HUES64 (cell line): ENCODE data around the gene MTMR3. TPM values are rescaled to one million over a fixed set of nuclear protein-coding genes. Genes with fewer than 3 reads are reported as not detected.
A peak's percentile ranks its signal among the peaks of the same experiment; 100 is the strongest.
"Not testable (repeated sequence)": the region's sequence is repeated elsewhere in the genome, so short reads cannot be mapped to it uniquely, and the experiment has no call there.

Source experiments
- H3K27ac ChIP-seq: 2 replicates; pipeline ENCODE4 v1.7.0; 2013; ENCODE audit warnings: low read depth, low read length, inconsistent platforms
- H3K27me3 ChIP-seq: 2 replicates; pipeline ENCODE4 v1.6.1; 2013; ENCODE audit warnings: mild to moderate bottlenecking, low read length; ENCODE audit not compliant: insufficient read depth
- H3K36me3 ChIP-seq: 2 replicates; pipeline ENCODE4 v1.6.1; 2013; ENCODE audit warnings: mild to moderate bottlenecking, low read length; ENCODE audit not compliant: insufficient read depth
- H3K4me1 ChIP-seq: 2 replicates; pipeline ENCODE4 v1.6.1; 2013; ENCODE audit warnings: mild to moderate bottlenecking, low read length, moderate library complexity; ENCODE audit not compliant: insufficient read depth
- H3K4me3 ChIP-seq: 2 replicates; pipeline ENCODE4 v1.5.1; 2013; ENCODE audit warnings: mild to moderate bottlenecking, low read length, moderate library complexity
- H3K9ac ChIP-seq: 2 replicates; pipeline ENCODE4 v1.6.1; 2013; ENCODE audit warnings: mild to moderate bottlenecking, low read depth, low read length
- H3K9me3 ChIP-seq: 2 replicates; pipeline ENCODE4 v1.6.1; 2013; ENCODE audit warnings: low read depth, low read length; ENCODE audit not compliant: insufficient read depth
- WGBS: fragments of 150-250, 120-280 bp; methylation state at CpG from one replicate; pipeline ENCODE4 v1.1.7; 2013; ENCODE audit warnings: missing lambda C conversion rate; 5-methylcytosine and 5-hydroxymethylcytosine counted together
- polyA plus RNA-seq, 2 experiments: library from polyadenylated mRNA; stranded (reverse); fragments of 50-300 nt; gene quantifications; one replicate each; pipeline ENCODE4 v1.2.3, GENCODE V29; 2013

MTMR3 gene
- polyA plus RNA-seq (2013, experiment 1 of 2), result 9.9 TPM
- polyA plus RNA-seq (2013, experiment 2 of 2), result 9.1 TPM

DNA sequence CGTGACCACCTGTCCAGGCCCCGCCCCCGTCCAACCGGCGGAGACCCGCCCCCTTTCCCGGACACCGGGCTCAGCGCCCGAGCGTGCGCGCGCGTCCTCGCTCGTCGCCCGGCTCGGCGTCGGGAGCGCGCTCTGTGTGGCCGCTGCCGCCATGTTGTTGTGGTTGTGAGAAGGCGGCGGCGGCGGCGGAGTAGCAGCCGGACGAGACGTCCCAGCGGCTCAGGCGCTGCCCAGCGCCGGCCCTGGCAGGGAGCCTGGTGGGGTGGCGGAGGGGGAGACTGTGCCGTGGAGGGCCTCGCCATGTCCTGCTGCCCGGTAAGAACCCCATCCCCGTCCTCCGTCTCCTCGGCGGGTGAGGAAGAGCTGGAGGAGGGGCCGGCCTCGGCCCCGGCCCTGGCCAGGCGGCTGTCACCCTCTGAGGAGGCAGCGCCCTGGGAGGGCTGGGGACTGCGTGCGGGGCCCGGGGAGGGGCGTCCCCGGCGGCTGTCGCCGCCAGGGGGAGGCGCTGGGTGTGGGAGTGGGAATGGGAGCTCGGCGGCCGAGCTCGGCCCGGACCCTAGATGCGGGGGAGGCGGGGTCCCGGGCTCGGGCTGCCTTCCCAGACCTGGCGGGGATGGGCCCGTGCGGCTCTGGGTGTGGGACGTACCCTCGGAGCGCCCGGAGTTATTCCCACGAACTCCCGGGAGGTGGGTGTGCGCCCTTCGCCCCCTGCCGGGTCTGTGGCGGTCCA lies at the start of gene MTMR3:
MTMR3 (plus strand) TSS at position 130 of the 730 bp plus-strand sequence. CDS start 87,886 bp downstream, outside the sequence.
- Histone ChIP-seq H3K27ac (peak within 1 kb of the TSS; percentile 91; the same call in 1 of the 2 replicates), H3K36me3 (no peaks in the 10 kb centered on the region), H3K9me3 (no peaks in the 10 kb centered on the region), H3K4me3 (peak within 1 kb of the TSS; percentile 91), H3K4me1 (peaks cover 13% of the 10 kb centered on the region; the same call in 1 of the 2 replicates), H3K9ac (peak within 1 kb of the TSS; percentile 88), H3K27me3 (no peaks in the 10 kb centered on the region)
- WGBS, result under 1% methylated on average over 82 of the region's 82 CpGs

DNA sequence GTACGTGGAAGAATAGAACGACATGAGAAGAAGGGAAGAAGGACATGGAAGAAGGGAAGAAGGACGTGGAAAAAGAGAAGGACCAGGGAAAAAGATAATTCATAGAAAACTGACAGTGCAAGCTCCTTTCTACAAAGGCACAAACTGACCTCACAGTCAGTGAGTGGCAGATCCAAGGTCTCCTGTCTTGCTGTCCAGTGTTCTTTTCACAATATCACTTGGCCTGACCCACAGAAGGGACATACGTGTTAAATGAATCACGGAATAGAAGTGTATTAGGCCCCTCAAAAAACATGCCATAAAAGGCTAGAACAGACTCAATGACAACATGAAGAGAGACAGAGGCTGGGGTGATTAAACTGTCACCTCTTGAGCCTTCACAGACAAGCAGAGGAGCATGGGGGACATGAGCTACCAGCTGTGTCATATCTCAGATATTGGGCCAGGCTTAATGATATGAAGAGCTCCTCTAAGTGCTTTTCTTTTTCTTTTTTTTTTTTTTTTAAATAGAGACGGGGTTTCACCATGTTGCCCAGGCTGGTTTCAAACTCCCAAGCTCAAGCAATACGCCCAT lies 49.5 kb upstream of the MTMR3 start:
- Histone ChIP-seq H3K36me3 (peaks cover 24% of the 10 kb centered on the region), H3K4me1 (no peaks in the 10 kb centered on the region)

DNA sequence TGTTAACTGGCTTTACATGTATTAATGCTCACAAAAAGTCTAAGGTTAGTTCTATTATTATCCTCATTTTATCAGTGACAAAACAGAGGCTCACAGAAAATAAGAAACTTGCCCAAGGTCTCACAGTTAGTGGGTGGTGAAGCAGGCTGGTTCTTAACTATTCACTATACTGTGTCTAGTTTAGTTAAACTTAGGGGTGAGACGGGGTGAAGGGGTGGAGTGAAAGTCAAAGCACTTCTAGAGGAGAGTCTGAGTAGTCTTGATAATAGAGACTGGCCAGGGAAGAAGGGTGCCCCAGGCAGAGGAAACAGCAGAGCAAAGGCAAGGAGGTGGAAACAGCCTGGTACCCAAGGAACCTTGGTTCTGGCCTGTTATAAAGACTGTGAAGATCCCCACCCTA lies 48.9 kb upstream of the MTMR3 start:
- no peak overlapping the region for H3K9ac ChIP-seq
- H3K4me3 ChIP-seq, result no peak overlapping the region
- peaks cover 24% of the 10 kb centered on the region for H3K36me3 ChIP-seq
- no peaks in the 10 kb centered on the region for H3K4me1 ChIP-seq
- 92% methylated on average over 1 of the region's 1 CpG for WGBS
- H3K9me3 ChIP-seq, result no peaks in the 10 kb centered on the region
- no peaks in the 10 kb centered on the region for H3K27me3 ChIP-seq
- H3K27ac ChIP-seq, result no peak overlapping the region

More for the DNA sequence above, 49.5 kb upstream of the MTMR3 start:
- Histone ChIP-seq H3K9me3 (no peaks in the 10 kb centered on the region), H3K4me3 (no peak overlapping the region), H3K27ac (no peak overlapping the region), H3K27me3 (no peaks in the 10 kb centered on the region), H3K9ac (no peak overlapping the region)
- WGBS, result 83% methylated on average over 6 of the region's 7 CpGs

DNA sequence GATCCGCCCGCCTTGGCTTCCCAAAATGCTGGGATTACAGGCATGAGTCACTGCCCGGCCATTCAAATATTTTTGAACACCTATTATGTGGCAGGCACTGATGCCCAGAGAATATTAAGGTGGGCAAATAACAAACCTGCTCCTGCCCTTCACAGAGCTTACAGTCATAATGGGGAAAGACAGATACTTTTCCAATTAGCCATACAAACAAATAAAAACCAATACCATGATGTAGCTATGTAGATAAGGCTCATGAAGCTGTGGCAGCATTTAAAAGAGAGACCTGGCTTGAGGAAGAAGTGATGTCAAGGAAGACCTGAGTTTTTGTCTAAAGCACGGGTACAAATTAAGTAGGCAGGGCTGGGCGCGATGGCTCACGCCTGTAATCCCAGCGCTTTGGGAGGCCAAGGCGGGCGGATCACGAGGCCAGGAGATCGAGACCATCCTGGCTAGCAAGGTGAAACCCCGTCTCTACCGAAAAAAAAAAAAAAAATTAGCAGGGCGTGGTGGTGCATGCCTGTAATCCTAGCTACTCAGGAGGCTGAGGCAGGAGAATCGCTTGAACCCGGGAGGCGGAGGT lies 46.1 kb upstream of the MTMR3 start:
- not testable (repeated sequence) for H3K27me3 ChIP-seq, H3K27ac ChIP-seq, H3K4me1 ChIP-seq, H3K9me3 ChIP-seq, H3K9ac ChIP-seq
- peak overlapping the region; percentile 79; the same call in 1 of the 2 replicates for H3K4me3 ChIP-seq
- 95% methylated on average over 18 of the region's 18 CpGs for WGBS
- peaks cover 11% of the 10 kb centered on the region for H3K36me3 ChIP-seq

DNA sequence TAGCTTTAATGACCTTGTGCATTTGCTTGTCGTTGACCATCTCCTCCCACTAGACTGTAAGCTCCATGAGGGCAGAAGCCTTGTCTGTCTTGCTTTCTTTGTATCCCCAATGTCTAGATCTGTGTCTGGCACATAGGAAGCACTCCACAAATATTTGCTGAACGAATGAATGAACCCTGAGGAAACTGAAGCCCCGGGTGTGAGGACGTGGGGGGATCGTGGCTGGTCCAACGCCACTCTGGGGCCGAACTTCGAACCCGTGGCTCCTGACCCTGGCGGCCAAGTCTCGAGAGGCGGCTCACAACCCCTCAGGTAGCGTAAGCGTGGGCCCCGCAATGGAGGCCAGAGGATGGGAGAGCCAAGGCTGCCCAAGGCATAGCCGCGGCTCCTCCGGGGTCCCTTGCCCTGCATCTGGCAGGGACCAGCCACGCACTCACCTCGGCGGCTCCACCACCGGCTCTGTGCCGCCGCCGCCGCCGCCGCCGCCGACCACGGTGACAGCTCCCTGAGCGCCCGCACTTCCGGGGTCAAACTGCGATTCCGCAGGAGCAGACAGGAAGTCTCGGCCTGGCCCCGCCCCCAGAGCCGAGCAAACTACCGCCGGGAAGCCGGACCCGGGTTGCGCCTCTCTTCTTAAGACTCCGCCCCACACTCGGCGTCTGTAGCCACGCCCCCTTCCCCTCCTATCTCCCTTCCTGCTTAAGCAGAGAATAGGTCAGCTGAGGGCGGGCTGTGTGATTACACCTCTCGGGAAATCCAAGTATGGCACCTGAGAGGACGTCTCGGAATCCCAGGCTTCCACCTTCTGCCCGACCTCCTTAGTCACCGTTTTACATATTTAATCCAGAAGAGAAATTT lies 45.0 kb upstream of the MTMR3 start, which contains the start of gene ASCC2:
ASCC2 (minus strand) TSS at position 534 of the 858 bp plus-strand sequence. CDS start 5,949 bp downstream, outside the sequence.
- H3K27ac ChIP-seq, result peak within 1 kb of the TSS; percentile 33; the same call in 1 of the 2 replicates
- no peaks in the 10 kb centered on the region for H3K9me3 ChIP-seq
- peaks cover 6% of the 10 kb centered on the region; the same call in 1 of the 2 replicates for H3K4me1 ChIP-seq
- WGBS, result 1% methylated on average over 54 of the region's 54 CpGs
- peak within 1 kb of the TSS; percentile 47 for H3K9ac ChIP-seq
- H3K36me3 ChIP-seq, result peaks cover 6% of the 10 kb centered on the region
- H3K27me3 ChIP-seq, result no peaks in the 10 kb centered on the region
- H3K4me3 ChIP-seq, result peak within 1 kb of the TSS; percentile 79

DNA sequence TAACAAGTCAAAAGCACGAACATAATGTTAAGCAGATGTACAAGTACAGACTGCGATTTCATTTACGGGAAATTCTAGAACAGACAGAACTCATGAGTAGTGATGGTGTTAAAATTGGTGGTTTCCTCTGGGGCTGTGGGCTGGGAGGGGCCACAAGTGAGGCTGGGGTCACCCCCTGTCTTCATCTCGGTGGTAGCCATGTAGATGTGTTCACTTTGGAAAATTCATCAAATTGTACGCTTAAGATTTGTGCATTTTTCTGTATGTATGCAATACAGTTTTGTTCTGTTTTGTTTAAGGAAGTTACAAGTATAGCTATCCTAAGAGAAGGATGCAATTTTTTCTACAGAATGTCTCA lies 44.4 kb upstream of the MTMR3 start:
- Histone ChIP-seq H3K27me3 (no peaks in the 10 kb centered on the region), H3K4me1 (peaks cover 6% of the 10 kb centered on the region; the same call in 1 of the 2 replicates), H3K9ac (peak overlapping the region; percentile 47; the same call in 1 of the 2 replicates), H3K4me3 (peak overlapping the region; percentile 79), H3K9me3 (no peaks in the 10 kb centered on the region), H3K36me3 (no peaks in the 10 kb centered on the region; the same call in 1 of the 2 replicates), H3K27ac (peak overlapping the region; percentile 33; the same call in 1 of the 2 replicates)
- 87% methylated on average over 5 of the region's 5 CpGs for WGBS

DNA sequence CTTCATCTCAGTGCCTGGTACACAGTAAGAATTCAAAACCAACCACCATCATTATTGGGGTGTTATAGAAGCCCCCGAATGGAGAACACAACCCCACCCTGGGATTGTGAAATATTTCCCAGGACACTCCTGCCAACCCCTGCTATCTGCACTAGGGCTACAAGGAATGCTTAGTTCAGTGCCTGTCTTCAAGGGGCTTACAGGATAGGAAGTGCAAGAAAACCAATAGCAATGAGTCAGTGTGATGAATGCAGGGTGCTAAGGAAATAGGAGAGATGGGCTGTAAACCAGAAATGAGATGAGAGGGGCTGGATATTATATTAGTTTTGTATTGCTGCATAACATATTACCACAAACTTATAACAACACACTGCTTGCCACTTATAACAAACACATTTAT lies 43.9 kb upstream of the MTMR3 start:
- no peaks in the 10 kb centered on the region for H3K9me3 ChIP-seq
- WGBS, result 91% methylated on average over 1 of the region's 1 CpG
- no peak overlapping the region for H3K9ac ChIP-seq
- H3K36me3 ChIP-seq, result no peaks in the 10 kb centered on the region
- no peak overlapping the region for H3K27ac ChIP-seq
- H3K4me1 ChIP-seq, result peaks cover 6% of the 10 kb centered on the region; the same call in 1 of the 2 replicates
- no peaks in the 10 kb centered on the region for H3K27me3 ChIP-seq
- no peak overlapping the region for H3K4me3 ChIP-seq

DNA sequence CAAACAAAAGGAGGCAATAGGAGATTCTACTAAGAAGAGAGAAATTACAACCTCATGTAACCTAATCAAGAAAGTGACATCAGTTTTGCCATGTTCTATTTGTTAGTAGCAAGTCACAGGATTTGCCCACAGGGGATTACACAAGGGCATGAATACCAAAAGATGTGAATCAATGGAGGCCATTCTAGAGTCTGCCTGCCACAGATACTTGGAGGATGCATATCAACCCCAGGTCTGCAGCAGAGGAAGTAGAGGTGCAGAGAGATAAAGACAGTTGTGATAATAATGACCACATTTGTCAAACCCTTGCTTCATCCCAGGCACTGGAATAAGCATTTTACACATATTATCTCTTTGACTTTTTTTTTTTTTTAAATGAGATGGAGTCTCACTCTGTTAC lies 42.5 kb upstream of the MTMR3 start:
- H3K9me3 ChIP-seq, result no peaks in the 10 kb centered on the region
- no peaks in the 10 kb centered on the region for H3K27me3 ChIP-seq
- H3K4me3 ChIP-seq, result no peak overlapping the region
- no peaks in the 10 kb centered on the region for H3K36me3 ChIP-seq
- H3K9ac ChIP-seq, result no peak overlapping the region
- no peak overlapping the region for H3K27ac ChIP-seq
- H3K4me1 ChIP-seq, result peaks cover 6% of the 10 kb centered on the region; the same call in 1 of the 2 replicates

DNA sequence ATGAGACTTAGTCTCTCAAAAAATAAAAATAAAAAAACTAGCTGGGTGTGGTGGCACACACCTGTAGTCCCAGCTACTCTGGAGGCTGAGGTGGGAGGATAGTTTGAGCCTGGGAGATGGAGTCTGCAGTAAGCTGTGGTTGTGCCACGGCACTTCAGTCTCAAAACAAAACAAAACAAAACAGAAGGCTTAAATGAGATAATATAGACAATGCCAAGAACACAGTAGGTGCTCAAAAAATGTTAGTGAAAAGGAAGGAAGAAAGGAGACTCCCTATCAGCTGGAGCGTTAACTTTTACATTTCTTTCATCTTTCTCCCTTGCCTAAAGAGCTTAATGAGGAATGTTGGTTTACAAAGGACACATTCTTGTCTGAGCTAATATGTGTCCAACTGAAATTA lies 40.8 kb upstream of the MTMR3 start:
- no peaks in the 10 kb centered on the region for H3K9me3 ChIP-seq
- H3K27me3 ChIP-seq, result no peaks in the 10 kb centered on the region
- no peaks in the 10 kb centered on the region for H3K36me3 ChIP-seq
- H3K4me1 ChIP-seq, result peaks cover 6% of the 10 kb centered on the region; the same call in 1 of the 2 replicates
- no peak overlapping the region for H3K27ac ChIP-seq
- H3K9ac ChIP-seq, result no peak overlapping the region
- WGBS, result no CpG with 5 or more reads among the region's 2 CpGs
- no peak overlapping the region for H3K4me3 ChIP-seq

DNA sequence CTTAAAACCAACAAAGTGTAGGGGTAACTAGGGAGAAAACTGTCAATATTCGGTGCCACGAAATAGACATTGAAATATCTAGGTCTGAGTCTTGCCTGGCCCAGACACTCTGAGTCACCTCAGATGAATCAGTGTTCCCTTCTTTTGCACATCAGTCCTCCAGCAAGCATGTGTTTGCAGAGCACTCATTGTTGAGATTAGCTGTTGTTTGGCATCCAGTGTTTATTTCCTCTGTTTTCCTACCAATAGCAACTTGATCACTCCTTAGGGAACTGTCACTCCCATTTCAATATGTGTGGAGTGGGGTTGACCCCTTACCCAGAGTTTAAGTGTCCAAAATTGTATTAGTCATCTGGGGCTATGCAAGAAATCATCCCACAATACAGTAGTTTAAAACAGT lies 40.2 kb upstream of the MTMR3 start:
- H3K9ac ChIP-seq, result no peak overlapping the region
- 72% methylated on average over 2 of the region's 2 CpGs for WGBS
- no peaks in the 10 kb centered on the region for H3K36me3 ChIP-seq
- no peaks in the 10 kb centered on the region for H3K27me3 ChIP-seq
- H3K27ac ChIP-seq, result no peak overlapping the region; the same call in 1 of the 2 replicates
- no peaks in the 10 kb centered on the region for H3K9me3 ChIP-seq
- H3K4me1 ChIP-seq, result peaks cover 6% of the 10 kb centered on the region; the same call in 1 of the 2 replicates
- H3K4me3 ChIP-seq, result no peak overlapping the region
